A549 (cell line): ENCODE measurements around the gene GPRIN1. TPM values are rescaled to one million over a fixed set of nuclear protein-coding genes. Genes with fewer than 3 reads are reported as not detected.
A peak's percentile ranks its signal among the peaks of the same experiment; 100 is the strongest.

Experiments
- ATAC-seq, 2 experiments: fragments of 200-7000 bp in 1 of 2; fragments of >200 bp in 1 of 2; cut with Nextera tagmentation in 1 of 2; cut with Tn5 transposase in 1 of 2; 3 replicates each; pipeline versions ENCODE4 v1.8.0 to v1.9.1; 2018 to 2020; ENCODE audit warnings: mild to moderate bottlenecking in 1 of 2, moderate library complexity in 1 of 2
- CTCF ChIA-PET: fragments of 300-600 bp; sonication (Branson Sonifier 250); formaldehyde crosslinking; extraction: SDS; loops from one replicate; lab custom pipeline; 2021; ENCODE audit warnings: antibody characterized with exemption, inconsistent platforms; lab: Yijun Ruan, JAX
- POLR2A ChIA-PET: fragments of 350-600 bp; formaldehyde crosslinking; extraction: SDS; loops from one replicate; lab custom pipeline; 2021; ENCODE audit warnings: antibody characterized with exemption, inconsistent platforms; lab: Yijun Ruan, JAX
- DNase-seq, 2 experiments: peaks; one replicate each; pipeline versions ENCODE4 v3.0.0 to v3.0.0-alpha.2; 2011 to 2016; ENCODE audit warnings: low read depth in 1 of 2, low spot score in 1 of 2
- FAIRE-seq: peaks from 2 replicates; lab custom pipeline; 2011; peaks lifted over from hg19 to GRCh38; lab: Jason Lieb, UNC
- H3K27ac ChIP-seq, 2 experiments: fragments of >200 bp; sonication (Bioruptor Twin); formaldehyde crosslinking; 3 replicates each; pipeline ENCODE4 v1.5.1; 2016 to 2017
- H3K4me1 ChIP-seq: fragments of >200 bp; sonication (Bioruptor Twin); formaldehyde crosslinking; 3 replicates; pipeline ENCODE4 v1.6.1; 2016
- H3K4me2 ChIP-seq: fragments of >200 bp; sonication (Bioruptor Twin); formaldehyde crosslinking; 3 replicates; pipeline ENCODE4 v1.6.1; 2016
- H3K4me3 ChIP-seq: fragments of >200 bp; sonication (Bioruptor Twin); formaldehyde crosslinking; 3 replicates; pipeline ENCODE4 v1.5.1; 2016
- H3K9me3 ChIP-seq: fragments of >200 bp; sonication (Bioruptor Twin); formaldehyde crosslinking; 3 replicates; pipeline ENCODE4 v1.6.1; 2016
- CBX8 ChIP-seq: fragments of 200-600 bp; sonication (generic); IDR thresholded peaks from 2 replicates; pipeline ENCODE4 v1.6.1; 2016
- CHD2 ChIP-seq: fragments of 150-350 bp; IDR thresholded peaks from 2 replicates; pipeline ENCODE4 v1.6.1; 2014; ENCODE audit warnings: low read length; ENCODE audit not compliant: partially characterized antibody
- EHMT2 ChIP-seq: fragments of 200-600 bp; sonication (generic); IDR thresholded peaks from 2 replicates; pipeline ENCODE4 v1.6.1; 2016; ENCODE audit warnings: antibody characterized with exemption, low read depth, mild to moderate bottlenecking, moderate library complexity
- FOSL2 ChIP-seq, 2 experiments: fragments of 450-650 bp in 1 of 2; fragments of >200 bp in 1 of 2; sonication (Bioruptor Twin) in 1 of 2; formaldehyde crosslinking; IDR thresholded peaks; 2 replicates each; pipeline versions ENCODE4 v1.5.0 to v1.6.1; 2016 to 2020; ENCODE audit warnings: mild to moderate bottlenecking in 1 of 2, moderate library complexity in 1 of 2
- FOXS1 ChIP-seq: fragments of 250-450 bp; sonication (Bioruptor Pico); IDR thresholded peaks from 2 replicates; pipeline ENCODE4 v1.5.0; 2020; ENCODE audit warnings: mild to moderate bottlenecking, moderate library complexity
- HDAC2 ChIP-seq: fragments of 200-600 bp; sonication (generic); IDR thresholded peaks from 2 replicates; pipeline ENCODE4 v1.6.1; 2016
- HES2 ChIP-seq: fragments of >200 bp; sonication (Bioruptor Twin); formaldehyde crosslinking; IDR thresholded peaks from 2 replicates; pipeline ENCODE4 v1.6.1; 2016
- JUN ChIP-seq, 2 experiments: fragments of >200 bp; sonication (Bioruptor Twin); formaldehyde crosslinking; IDR thresholded peaks; 2 replicates in 1 of 2; 3 replicates in 1 of 2; pipeline ENCODE4 v1.6.1; 2016 to 2017
- KDM1A ChIP-seq: fragments of 200-600 bp; sonication (generic); IDR thresholded peaks from 2 replicates; pipeline ENCODE4 v1.6.1; 2016; ENCODE audit warnings: low read depth, mild to moderate bottlenecking
- KDM5A ChIP-seq: fragments of 200-600 bp; sonication (generic); IDR thresholded peaks from 2 replicates; pipeline ENCODE4 v1.6.1; 2016; ENCODE audit warnings: antibody characterized with exemption, mild to moderate bottlenecking
- MYC ChIP-seq: IDR thresholded peaks from 2 replicates; pipeline ENCODE4 v1.6.1; 2012; ENCODE audit warnings: mild to moderate bottlenecking, inconsistent platforms, low read length, improper control_type of control experiment, borderline replicate concordance
- NPAS2 ChIP-seq: fragments of 250-450 bp; sonication (Bioruptor Pico); IDR thresholded peaks from 2 replicates; pipeline ENCODE4 v1.8.0; 2022; ENCODE audit warnings: mild to moderate bottlenecking, moderate library complexity, borderline replicate concordance
- PHF8 ChIP-seq: fragments of 200-600 bp; sonication (generic); IDR thresholded peaks from 2 replicates; pipeline ENCODE4 v1.6.1; 2016; ENCODE audit warnings: low read depth, mild to moderate bottlenecking, antibody characterized with exemption, moderate library complexity, borderline replicate concordance
- POLR2A ChIP-seq: IDR thresholded peaks from 2 replicates; pipeline ENCODE4 v1.6.1; 2012; ENCODE audit warnings: mild to moderate bottlenecking, low read length
- TP53 ChIP-seq: fragments of 250-450 bp; sonication (Bioruptor Pico); IDR thresholded peaks from 2 replicates; pipeline ENCODE4 v1.5.0; 2021; ENCODE audit warnings: mild to moderate bottlenecking, moderate library complexity
- ZSCAN20 ChIP-seq: fragments of 250-450 bp; sonication (Bioruptor Pico); IDR thresholded peaks from 2 replicates; pipeline ENCODE4 v1.8.0; 2022; ENCODE audit warnings: mild to moderate bottlenecking, moderate library complexity
- WGBS: methylation state at CpG from one replicate; pipeline ENCODE4 v1.1.6; 2017; ENCODE audit errors: missing lambda C conversion rate; 5-methylcytosine and 5-hydroxymethylcytosine counted together
- polyA plus RNA-seq, 4 experiments: library from polyadenylated mRNA; depleted of rRNA in 3 of 4; stranded (reverse); fragments of >200 nt; fragmentation: RNase III in 1 of 4; extraction: RNeasy Plus Mini Kit Qiagen cat#74134 plus additional on column Dnase treatment in 1 of 4; gene quantifications; 2 replicates in 3 of 4; 3 replicates in 1 of 4; pipeline ENCODE4 v1.2.3, GENCODE V29; 2011 to 2017
- small RNA-seq, 6 experiments: library from RNA; depleted of rRNA; stranded (forward); fragments of <200 nt; gene quantifications; one replicate each; pipeline ENCODE3, GENCODE V24; 2012

The GPRIN1 gene
- polyA plus RNA-seq, 2 of the 4 experiments (the other 2 are of a cell fraction), result 3.1 to 6.7 TPM

DNA sequence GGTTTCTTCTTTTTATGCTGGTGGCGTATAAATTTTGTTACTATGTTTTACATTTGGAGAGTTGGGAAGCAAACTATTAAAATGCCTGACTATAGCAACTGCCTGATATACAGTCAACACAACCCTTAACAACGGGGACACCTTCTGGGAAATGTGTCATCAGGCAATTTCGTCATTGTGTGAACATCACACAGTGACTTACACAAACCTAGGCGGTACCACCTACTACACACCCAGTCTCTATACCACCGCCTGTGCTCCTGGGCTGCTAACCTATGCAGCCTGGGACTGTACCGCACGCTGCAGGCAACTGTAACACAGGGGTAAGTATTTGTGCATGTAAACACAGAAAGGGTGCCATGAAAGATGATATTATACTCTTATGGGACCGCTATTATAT lies 62.2 kb downstream of the GPRIN1 start:
- H3K4me1 ChIP-seq, result peaks cover 34% of the 10 kb centered on the region
- H3K4me3 ChIP-seq, result no peak overlapping the region
- TF ChIP-seq KDM5A, result no peak
- no peak for TF ChIP-seq FOXS1
- no peak for TF ChIP-seq PHF8
- TF ChIP-seq POLR2A, result no peak
- TF ChIP-seq CBX8, result no peak
- no peak for TF ChIP-seq MYC
- TF ChIP-seq HDAC2, result no peak
- no peak for TF ChIP-seq KDM1A
- no peak for TF ChIP-seq EHMT2
- no peak for TF ChIP-seq NPAS2 (CRISPR knock-in tag)
- TF ChIP-seq CHD2, result no peak
- TF ChIP-seq TP53 (CRISPR knock-in tag), result no peak
- TF ChIP-seq ZSCAN20, result no peak
- no peak for TF ChIP-seq JUN (IDR thresholded peaks at IDR 0.05)
- TF ChIP-seq FOSL2 (IDR thresholded peaks at IDR 0.05), result no peak
- TF ChIP-seq FOSL2 (CRISPR knock-in tag; IDR thresholded peaks at IDR 0.05), result no peak
- TF ChIP-seq HES2, result no peak
- ATAC-seq (no peak), DNase-seq (peak in 1 of 2 experiments; percentile 79), FAIRE-seq (no peak)
- H3K9me3 ChIP-seq, result no peaks in the 10 kb centered on the region
- H3K27ac ChIP-seq, result no peak overlapping the region
- H3K4me2 ChIP-seq, result no peak overlapping the region
- ChIA-PET CTCF (interaction anchor here (0.9 to 1.9 kb wide), 4 partner anchors 11 to 31 kb away, joined by 3 to 6 read pairs (median 5); no protein-coding TSS in a partner anchor), POLR2A (interaction anchor here (0.9 kb wide), 1 partner anchor 10 kb away, joined by 5 read pairs; the partner anchor contains the start of gene RNF44)
- WGBS, result 62% methylated on average over 8 of the region's 8 CpGs

Small RNAs within 50 kb of the gene (small RNA-seq; reads per million reads assigned to genes)
- gene MIR4281 (0 reads per million in 6 experiments), gene RF00019 (0 reads per million in 6 experiments), gene RN7SL684P (0 reads per million in 6 experiments)

Other genes with a start within 250 kb of the GPRIN1 start
- gene KIAA1191, start 248.4 kb downstream of the GPRIN1 start, polyA plus RNA-seq (2011; rRNA removed), result 89.3 and 103 TPM in 2 replicates
- gene KIAA1191, start 248.4 kb downstream of the GPRIN1 start, polyA plus RNA-seq (2017; fragmentation: RNase III; extraction: RNeasy Plus Mini Kit Qiagen cat#74134 plus additional on column Dnase treatment), result 71.7 to 83.6 TPM (median 81.2 TPM) in 3 replicates
- 0.12 and 0.21 TPM in 2 replicates for gene ARL10, start 244.7 kb downstream of the GPRIN1 start, polyA plus RNA-seq (2011; rRNA removed)
- 0.15 to 0.51 TPM (median 0.38 TPM) in 3 replicates for gene ARL10, start 244.7 kb downstream of the GPRIN1 start, polyA plus RNA-seq (2017; fragmentation: RNase III; extraction: RNeasy Plus Mini Kit Qiagen cat#74134 plus additional on column Dnase treatment)
- gene NOP16, start 221.6 kb downstream of the GPRIN1 start, polyA plus RNA-seq (2011; rRNA removed), result 77.5 and 90.7 TPM in 2 replicates
- gene NOP16, start 221.6 kb downstream of the GPRIN1 start, polyA plus RNA-seq (2017; fragmentation: RNase III; extraction: RNeasy Plus Mini Kit Qiagen cat#74134 plus additional on column Dnase treatment), result 106 to 139 TPM (median 127 TPM) in 3 replicates
- gene HIGD2A, start 221.4 kb downstream of the GPRIN1 start, polyA plus RNA-seq (2011; rRNA removed), result 102 and 114 TPM in 2 replicates
- 194 to 205 TPM (median 197 TPM) in 3 replicates for gene HIGD2A, start 221.4 kb downstream of the GPRIN1 start, polyA plus RNA-seq (2017; fragmentation: RNase III; extraction: RNeasy Plus Mini Kit Qiagen cat#74134 plus additional on column Dnase treatment)
- gene CLTB, start 193.6 kb downstream of the GPRIN1 start, polyA plus RNA-seq (2011; rRNA removed), result 30.9 and 47.4 TPM in 2 replicates
- 42.2 to 49.8 TPM (median 44.1 TPM) in 3 replicates for gene CLTB, start 193.6 kb downstream of the GPRIN1 start, polyA plus RNA-seq (2017; fragmentation: RNase III; extraction: RNeasy Plus Mini Kit Qiagen cat#74134 plus additional on column Dnase treatment)
- 90.3 and 90.6 TPM in 2 replicates for gene FAF2, start 161.8 kb downstream of the GPRIN1 start, polyA plus RNA-seq (2011; rRNA removed)
- 42.4 to 43.6 TPM (median 42.5 TPM) in 3 replicates for gene FAF2, start 161.8 kb downstream of the GPRIN1 start, polyA plus RNA-seq (2017; fragmentation: RNase III; extraction: RNeasy Plus Mini Kit Qiagen cat#74134 plus additional on column Dnase treatment)
- 9.2 and 9.9 TPM in 2 replicates for gene RNF44, start 72.8 kb downstream of the GPRIN1 start, polyA plus RNA-seq (2011; rRNA removed)
- gene RNF44, start 72.8 kb downstream of the GPRIN1 start, polyA plus RNA-seq (2017; fragmentation: RNase III; extraction: RNeasy Plus Mini Kit Qiagen cat#74134 plus additional on column Dnase treatment), result 30.4 to 35.8 TPM (median 32.7 TPM) in 3 replicates
- 0.08 and 0.09 TPM in 2 replicates for gene CDHR2, start 60.8 kb downstream of the GPRIN1 start, polyA plus RNA-seq (2011; rRNA removed)
- not detected in 3 replicates for gene CDHR2, start 60.8 kb downstream of the GPRIN1 start, polyA plus RNA-seq (2017; fragmentation: RNase III; extraction: RNeasy Plus Mini Kit Qiagen cat#74134 plus additional on column Dnase treatment)
- gene SNCB, start 20.4 kb upstream of the GPRIN1 start, polyA plus RNA-seq (2011; rRNA removed), result 0.26 and 0.37 TPM in 2 replicates
- gene SNCB, start 20.4 kb upstream of the GPRIN1 start, polyA plus RNA-seq (2017; fragmentation: RNase III; extraction: RNeasy Plus Mini Kit Qiagen cat#74134 plus additional on column Dnase treatment), result 0.65 to 1.2 TPM (median 0.74 TPM) in 3 replicates
- not detected in 2 replicates for gene EIF4E1B, start 20.5 kb upstream of the GPRIN1 start, polyA plus RNA-seq (2011; rRNA removed)
- not detected in 3 replicates for gene EIF4E1B, start 20.5 kb upstream of the GPRIN1 start, polyA plus RNA-seq (2017; fragmentation: RNase III; extraction: RNeasy Plus Mini Kit Qiagen cat#74134 plus additional on column Dnase treatment)
- gene TSPAN17, start 37.3 kb upstream of the GPRIN1 start, polyA plus RNA-seq (2011; rRNA removed), result 33.7 and 35.6 TPM in 2 replicates
- 45.7 to 49.4 TPM (median 47.4 TPM) in 3 replicates for gene TSPAN17, start 37.3 kb upstream of the GPRIN1 start, polyA plus RNA-seq (2017; fragmentation: RNase III; extraction: RNeasy Plus Mini Kit Qiagen cat#74134 plus additional on column Dnase treatment)
- gene UNC5A, start 200.4 kb upstream of the GPRIN1 start, polyA plus RNA-seq (2011; rRNA removed), result 0.03 TPM in 2 replicates
- 0.07 to 0.17 TPM (median 0.14 TPM) in 3 replicates for gene UNC5A, start 200.4 kb upstream of the GPRIN1 start, polyA plus RNA-seq (2017; fragmentation: RNase III; extraction: RNeasy Plus Mini Kit Qiagen cat#74134 plus additional on column Dnase treatment)